Measurements from ENCODE around the gene DBP.
A peak's percentile ranks its signal among the peaks of the same experiment; 100 is the strongest.
"Not testable (repeated sequence)": the region's sequence is repeated elsewhere in the genome, so short reads cannot be mapped to it uniquely, and the experiment has no call there.

The DBP gene

DNA sequence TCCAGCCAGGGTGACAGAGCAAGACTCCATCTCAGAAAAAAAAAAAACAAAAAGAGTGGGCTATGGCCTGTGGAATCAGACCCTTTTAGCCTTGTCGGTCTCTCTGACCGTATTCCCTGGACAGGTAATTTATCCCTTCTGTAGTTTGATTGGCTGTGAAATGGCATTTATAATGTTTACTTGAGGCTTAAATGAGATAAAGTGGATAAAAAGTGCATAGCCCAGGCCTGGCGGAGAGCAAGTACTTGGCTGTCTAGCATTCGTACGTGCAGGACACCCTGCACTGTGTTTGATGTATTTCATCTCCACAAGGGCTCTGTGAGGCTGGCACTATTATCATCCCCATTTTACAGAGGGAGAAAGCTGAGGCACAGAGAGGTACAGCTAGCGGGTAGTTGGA, 28.6 kb upstream of the DBP start:
- DNase-seq (ENCODE audit: low read depth, low spot score), result no peak

GRCh38 chr19:48664476-48664875, 27.3 kb upstream of the DBP start:
- no peak for DNase-seq (ENCODE audit: low read depth, low spot score)

GRCh38 chr19:48663667-48664066, 26.5 kb upstream of the DBP start:
- no peak for DNase-seq (ENCODE audit: low read depth, low spot score)

- DNase-seq (ENCODE audit: low read depth, low spot score), result no peak
These were observed 24.5 kb upstream of the DBP start for GRCh38 chr19:48661711-48662090.

- DNase-seq (ENCODE audit: low read depth, low spot score), result peak; percentile 90
These were observed 23.9 kb upstream of the DBP start for GRCh38 chr19:48660852-48661710.

GRCh38 chr19:48659768-48660167, 22.6 kb upstream of the DBP start:
- DNase-seq (ENCODE audit: low read depth, low spot score), result peak; percentile 17

DNA sequence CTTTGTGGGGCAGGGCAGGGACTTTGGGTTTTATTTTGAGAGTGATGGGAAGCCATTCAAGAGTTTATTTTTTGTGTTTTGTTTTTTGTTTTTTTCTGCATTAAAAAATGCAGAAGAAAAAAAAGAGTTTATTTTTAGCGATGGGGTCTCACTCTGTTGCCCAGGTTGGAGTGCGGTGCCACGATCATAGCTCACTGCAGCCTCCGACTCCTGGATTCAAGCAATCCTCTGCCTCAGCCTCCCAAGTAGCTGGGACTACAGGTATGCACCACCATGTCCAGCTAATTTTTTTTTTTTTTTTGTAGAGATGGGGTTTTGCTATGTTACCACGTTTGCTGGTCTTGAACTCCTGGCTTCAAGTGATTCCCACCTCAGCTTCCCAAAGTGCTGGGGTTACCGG, 21.3 kb upstream of the DBP start:
- DNase-seq (ENCODE audit: low read depth, low spot score), result no peak

DNA sequence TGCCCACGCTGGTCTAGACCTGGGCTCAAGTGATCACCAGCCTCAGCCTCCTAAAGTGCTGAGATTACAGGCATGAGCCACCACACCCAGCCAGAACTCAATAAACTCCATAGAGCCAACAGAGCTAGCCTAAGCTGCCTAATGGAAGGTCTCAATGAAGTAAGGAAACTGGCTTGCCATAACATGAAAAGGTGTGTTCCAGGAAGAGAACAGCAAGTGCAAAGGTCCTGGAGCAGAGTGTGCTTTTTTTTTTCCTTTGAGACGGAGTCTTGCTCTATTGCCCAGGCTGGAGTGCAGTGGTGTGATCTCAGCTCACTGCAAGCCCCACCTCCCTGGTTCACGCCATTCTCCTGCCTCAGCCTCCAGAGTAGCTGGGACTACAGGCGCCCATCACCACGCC, 20.6 kb upstream of the DBP start:
- not testable (repeated sequence) for DNase-seq (ENCODE audit: low read depth, low spot score)

DNA sequence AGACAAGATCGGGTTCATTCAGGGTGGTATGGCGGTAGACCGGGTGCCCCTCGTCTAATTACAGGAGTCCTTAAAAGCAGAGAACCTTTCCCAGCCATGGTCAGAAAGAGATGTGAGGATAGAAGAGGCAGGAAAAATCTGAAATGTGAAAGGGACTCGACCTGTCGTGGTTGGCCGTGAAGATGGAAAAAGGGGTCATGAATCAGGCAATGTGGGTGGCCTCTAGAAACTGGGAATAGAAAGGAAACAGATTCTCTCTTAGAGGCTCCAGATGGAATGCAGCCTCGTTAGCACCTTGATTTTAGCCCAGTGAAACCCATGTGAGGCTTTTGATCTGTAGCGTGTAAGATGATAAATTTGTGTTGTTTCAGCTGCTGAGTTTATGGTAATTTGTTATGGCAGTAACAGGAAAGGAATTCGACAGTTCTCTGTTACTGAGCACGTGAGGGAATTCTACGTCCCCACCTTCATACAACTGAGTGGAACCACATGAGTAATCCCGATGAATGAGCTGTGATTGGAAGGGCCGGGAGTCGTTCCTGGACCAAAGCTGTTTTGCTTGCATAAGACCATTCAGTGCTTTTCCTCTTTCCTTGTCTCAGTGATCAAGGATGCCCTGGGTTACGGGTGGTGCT, 19.8 kb upstream of the DBP start:
- peak; percentile 92 for DNase-seq (ENCODE audit: low read depth, low spot score)

GRCh38 chr19:48654299-48655059, 17.3 kb upstream of the DBP start:
- peak; percentile 24 for DNase-seq (ENCODE audit: low read depth, low spot score)

- no peak for DNase-seq (ENCODE audit: low read depth, low spot score)
These were observed 14.5 kb upstream of the DBP start for GRCh38 chr19:48651683-48652048.

DNA sequence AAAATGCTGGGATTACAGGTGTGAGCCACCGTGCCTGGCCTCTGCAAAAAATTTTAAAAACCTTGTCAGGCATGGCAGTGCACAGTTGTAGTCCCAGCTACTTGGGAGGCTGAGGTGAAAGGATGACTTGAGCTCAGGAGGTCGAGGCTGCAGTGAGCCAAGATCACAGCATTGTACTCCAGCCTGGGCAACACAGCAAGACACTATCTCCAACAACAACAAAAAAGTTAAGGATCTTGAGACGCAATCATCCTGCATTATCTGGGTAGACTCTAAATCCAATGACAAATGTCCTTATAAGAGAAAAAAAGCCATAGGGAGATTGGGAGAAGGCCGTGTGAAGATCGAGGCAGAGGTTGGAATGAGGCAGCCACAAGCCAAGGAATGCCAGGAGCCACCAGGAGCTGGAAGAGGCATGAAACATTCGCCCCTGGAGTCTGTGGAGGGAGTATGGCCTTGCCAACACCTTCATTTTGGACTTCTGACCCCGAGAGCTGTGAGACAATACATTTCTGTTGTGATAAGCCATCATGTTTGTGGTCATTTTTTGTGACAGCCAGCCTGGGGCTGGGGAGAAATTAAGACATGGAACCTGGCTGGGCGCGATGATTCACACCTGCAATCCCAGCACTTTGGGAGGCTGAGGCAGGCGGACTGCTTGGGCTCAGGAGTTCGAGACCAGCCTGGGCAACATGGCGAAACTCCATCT, 13.9 kb upstream of the DBP start:
- DNase-seq (ENCODE audit: low read depth, low spot score), result no peak

DNA sequence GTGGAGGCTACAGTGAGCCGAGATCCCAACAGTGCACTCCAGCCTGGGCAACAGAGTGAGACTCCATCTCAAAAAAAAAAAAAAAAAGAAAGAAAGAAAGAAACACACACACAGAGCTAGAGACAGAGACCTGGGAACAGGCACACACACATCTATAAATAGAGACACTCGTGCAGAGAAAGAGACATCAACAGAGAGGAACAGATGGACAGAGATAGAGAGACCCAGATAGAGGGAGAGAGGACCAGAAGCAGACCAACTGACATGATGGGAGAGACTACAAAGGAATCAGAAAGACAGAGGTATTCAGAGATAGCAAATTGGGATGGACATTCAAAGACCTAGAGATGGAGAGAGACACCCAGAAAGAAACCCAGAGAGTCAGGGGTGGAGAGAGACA, 11.0 kb upstream of the DBP start:
- no peak for DNase-seq (ENCODE audit: low read depth, low spot score)

GRCh38 chr19:48646722-48647216, 9.6 kb upstream of the DBP start:
- DNase-seq (ENCODE audit: low read depth, low spot score), result no peak

DNA sequence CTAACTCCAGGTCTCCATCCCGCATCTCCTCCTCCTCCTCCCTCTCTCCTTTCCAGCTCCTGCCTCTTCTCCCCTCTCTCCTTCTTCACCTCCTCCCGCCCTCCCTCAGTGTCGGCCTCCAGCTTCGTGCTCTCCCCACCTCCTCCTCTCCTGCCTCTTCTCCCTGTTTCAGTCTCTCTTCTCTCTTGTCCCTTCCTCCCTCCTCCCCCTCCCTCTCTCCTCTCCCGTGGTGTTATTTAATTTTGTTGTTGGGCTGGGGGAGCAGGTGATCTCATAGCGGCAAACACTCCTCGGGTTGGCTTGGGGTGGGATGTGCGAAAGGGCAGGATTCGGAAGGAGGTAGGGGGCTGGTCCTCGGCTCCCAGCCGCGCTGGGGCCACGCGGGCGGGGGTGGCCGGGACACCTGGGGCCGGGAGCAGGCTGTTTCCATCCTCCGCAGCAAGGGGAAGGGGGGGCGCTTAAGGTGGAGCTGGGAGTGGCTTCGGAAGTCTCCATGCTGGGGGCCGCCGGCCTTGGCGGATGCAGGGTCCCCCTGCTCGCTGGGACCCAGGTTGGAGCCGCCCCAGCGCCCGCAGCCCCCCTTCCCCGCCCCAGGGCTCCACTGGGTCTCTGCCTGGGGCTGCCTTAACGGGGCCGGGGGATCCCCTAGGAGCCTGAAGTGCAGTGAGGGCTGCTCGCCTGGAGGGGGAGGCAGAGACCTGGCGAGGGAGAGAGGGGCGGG, 9.0 kb upstream of the DBP start, which contains the start of gene CA11:
CA11 (minus strand) TSS at position 187 of the 721 bp plus-strand sequence. CDS start 555 bp downstream, outside the sequence.
- peak; percentile 94 for DNase-seq (ENCODE audit: low read depth, low spot score)

DNA sequence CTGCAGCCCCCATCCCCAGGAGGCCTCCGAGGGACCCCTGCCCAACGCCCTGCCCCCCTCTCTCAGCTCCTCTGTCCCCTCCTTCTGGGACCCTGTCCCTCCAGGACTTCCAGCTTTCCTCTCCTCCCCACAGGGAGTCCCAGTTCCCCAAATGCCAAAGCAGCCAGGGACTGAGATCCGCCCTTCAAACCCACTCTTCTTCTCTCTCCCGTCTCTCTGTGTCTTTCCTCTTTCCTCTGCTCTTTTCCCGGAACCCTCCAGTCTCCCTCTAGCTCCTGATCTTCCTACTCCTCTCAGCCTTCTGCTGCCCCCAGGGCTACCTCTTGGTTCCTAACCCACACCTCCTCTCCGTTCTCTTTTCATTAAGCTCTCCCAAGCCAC, 8.4 kb upstream of the DBP start:
- no peak for DNase-seq (ENCODE audit: low read depth, low spot score)

- DNase-seq (ENCODE audit: low read depth, low spot score), result peak; percentile 81
These were observed 7.8 kb upstream of the DBP start for GRCh38 chr19:48644839-48645619.

- no peak for DNase-seq (ENCODE audit: low read depth, low spot score)
These were observed 7.2 kb upstream of the DBP start for GRCh38 chr19:48644355-48644754.

GRCh38 chr19:48642862-48643261, 5.7 kb upstream of the DBP start:
- no peak for DNase-seq (ENCODE audit: low read depth, low spot score)

- DNase-seq (ENCODE audit: low read depth, low spot score), result no peak
These were observed 4.7 kb upstream of the DBP start for GRCh38 chr19:48641850-48642249.

Measured in astrocyte of the hippocampus (primary cell).